NCI-H2196 (cell line): Measurements from ENCODE around the gene MARCHF3.
"Not testable (repeated sequence)": the region's sequence is repeated elsewhere in the genome, so short reads cannot be mapped to it uniquely, and the experiment has no call there.

Experiments
- DNase-seq: peaks from one replicate; lab custom pipeline; 2025; ENCODE audit not compliant: unreplicated experiment; lab: John Stamatoyannopoulos, UW

Gene MARCHF3

GRCh38 chr5:126881821-126882600 is 148.3 kb downstream of the MARCHF3 start:
- DNase-seq, result no peak

- no peak for DNase-seq
Observed at GRCh38 chr5:126878634-126879033, 151.7 kb downstream of the MARCHF3 start.

- DNase-seq, result no peak
Observed at GRCh38 chr5:126878085-126878484, 152.3 kb downstream of the MARCHF3 start.

- no peak for DNase-seq
Observed at GRCh38 chr5:126877602-126878001, 152.8 kb downstream of the MARCHF3 start.

- no peak for DNase-seq
Observed at GRCh38 chr5:126875303-126875785, 155.0 kb downstream of the MARCHF3 start.

- DNase-seq, result no peak
Observed at GRCh38 chr5:126872561-126873354, 157.6 kb downstream of the MARCHF3 start.

GRCh38 chr5:126871441-126871840 is 158.9 kb downstream of the MARCHF3 start:
- DNase-seq, result no peak

- DNase-seq, result no peak
Observed at GRCh38 chr5:126869005-126869451, 161.3 kb downstream of the MARCHF3 start.

- no peak for DNase-seq
Observed at GRCh38 chr5:126868338-126869004, 161.9 kb downstream of the MARCHF3 start.

GRCh38 chr5:126866851-126867636 is 163.3 kb downstream of the MARCHF3 start:
- no peak for DNase-seq

GRCh38 chr5:126865299-126865698 is 165.1 kb downstream of the MARCHF3 start:
- no peak for DNase-seq

GRCh38 chr5:126864042-126864688 is 166.2 kb downstream of the MARCHF3 start:
- no peak for DNase-seq

- no peak for DNase-seq
Observed at GRCh38 chr5:126863402-126863801, 167.0 kb downstream of the MARCHF3 start.

GRCh38 chr5:126858441-126858840 is 171.9 kb downstream of the MARCHF3 start:
- no peak for DNase-seq

GRCh38 chr5:126857472-126858410 is 172.6 kb downstream of the MARCHF3 start:
- no peak for DNase-seq

GRCh38 chr5:126855266-126855665 is 175.1 kb downstream of the MARCHF3 start:
- no peak for DNase-seq

GRCh38 chr5:126854526-126855110 is 175.7 kb downstream of the MARCHF3 start:
- no peak for DNase-seq

GRCh38 chr5:126853541-126854307 is 176.6 kb downstream of the MARCHF3 start:
- not testable (repeated sequence) for DNase-seq
